ENCODE measurements around the gene ZIC3. TPM values are rescaled to one million over a fixed set of nuclear protein-coding genes. Genes with fewer than 3 reads are reported as not detected.

The ZIC3 gene
- polyA plus RNA-seq (2012; ENCODE audit: insufficient read length, low read depth) = not detected

DNA sequence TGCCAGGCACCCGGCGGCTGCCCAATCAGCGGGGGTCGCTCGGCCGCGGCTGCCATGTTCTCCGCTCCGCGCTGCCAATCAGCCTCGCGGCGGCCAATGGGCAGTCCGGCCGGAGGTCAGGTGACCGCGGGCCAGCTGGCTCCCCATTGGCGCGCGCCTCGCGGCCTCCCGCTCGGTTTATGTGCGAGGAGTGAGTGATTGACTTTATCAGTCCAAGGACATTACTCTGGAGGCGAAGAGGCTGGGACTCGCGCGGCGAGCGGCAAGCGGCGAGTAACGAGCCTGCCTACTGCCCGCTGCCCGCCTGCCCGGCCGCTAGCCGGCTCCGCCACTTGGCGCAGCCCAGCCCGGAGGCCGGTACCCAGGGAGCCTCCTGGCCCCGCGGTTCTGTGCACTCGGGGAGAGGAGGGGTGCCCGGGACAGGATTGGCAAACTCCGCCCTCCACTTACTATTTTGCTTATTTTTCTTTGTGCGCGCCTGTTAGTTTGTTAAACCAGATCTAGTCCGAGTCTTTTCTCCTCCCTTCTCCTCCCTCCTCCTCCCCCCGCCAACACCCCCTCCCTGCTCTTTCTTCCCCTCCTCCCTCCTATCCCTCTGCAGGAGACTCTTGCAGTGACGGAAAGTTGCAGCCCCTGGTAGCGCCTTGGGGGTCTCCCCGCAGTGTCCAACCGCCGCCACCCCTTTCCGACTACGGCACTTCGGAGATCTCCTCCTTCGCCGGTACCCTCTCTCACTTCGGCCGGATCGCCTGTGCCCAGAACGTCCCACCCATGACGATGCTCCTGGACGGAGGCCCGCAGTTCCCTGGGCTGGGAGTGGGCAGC, at the start of gene ZIC3:
Gene ZIC3, plus strand, starts transcription at position 207 of the 825 bp plus-strand sequence. Its CDS starts 565 bp downstream, at position 772.
- TF ChIP-seq POLR2AphosphoS5 (IDR thresholded peaks at IDR 0.05; ENCODE audit: low read depth, low read length) (no peak), FOXP2 (optimal IDR thresholded peaks at IDR 0.05; ENCODE audit: borderline replicate concordance, extremely low read depth, extremely low read length, insufficient read depth) (no peak), SIN3A (IDR thresholded peaks at IDR 0.05; ENCODE audit: borderline replicate concordance, insufficient read depth, low read length) (no peak), TAF1 (IDR thresholded peaks at IDR 0.05; ENCODE audit: borderline replicate concordance, insufficient read depth, low read length) (no peak)
- TF ChIP-seq, protein P1, sequence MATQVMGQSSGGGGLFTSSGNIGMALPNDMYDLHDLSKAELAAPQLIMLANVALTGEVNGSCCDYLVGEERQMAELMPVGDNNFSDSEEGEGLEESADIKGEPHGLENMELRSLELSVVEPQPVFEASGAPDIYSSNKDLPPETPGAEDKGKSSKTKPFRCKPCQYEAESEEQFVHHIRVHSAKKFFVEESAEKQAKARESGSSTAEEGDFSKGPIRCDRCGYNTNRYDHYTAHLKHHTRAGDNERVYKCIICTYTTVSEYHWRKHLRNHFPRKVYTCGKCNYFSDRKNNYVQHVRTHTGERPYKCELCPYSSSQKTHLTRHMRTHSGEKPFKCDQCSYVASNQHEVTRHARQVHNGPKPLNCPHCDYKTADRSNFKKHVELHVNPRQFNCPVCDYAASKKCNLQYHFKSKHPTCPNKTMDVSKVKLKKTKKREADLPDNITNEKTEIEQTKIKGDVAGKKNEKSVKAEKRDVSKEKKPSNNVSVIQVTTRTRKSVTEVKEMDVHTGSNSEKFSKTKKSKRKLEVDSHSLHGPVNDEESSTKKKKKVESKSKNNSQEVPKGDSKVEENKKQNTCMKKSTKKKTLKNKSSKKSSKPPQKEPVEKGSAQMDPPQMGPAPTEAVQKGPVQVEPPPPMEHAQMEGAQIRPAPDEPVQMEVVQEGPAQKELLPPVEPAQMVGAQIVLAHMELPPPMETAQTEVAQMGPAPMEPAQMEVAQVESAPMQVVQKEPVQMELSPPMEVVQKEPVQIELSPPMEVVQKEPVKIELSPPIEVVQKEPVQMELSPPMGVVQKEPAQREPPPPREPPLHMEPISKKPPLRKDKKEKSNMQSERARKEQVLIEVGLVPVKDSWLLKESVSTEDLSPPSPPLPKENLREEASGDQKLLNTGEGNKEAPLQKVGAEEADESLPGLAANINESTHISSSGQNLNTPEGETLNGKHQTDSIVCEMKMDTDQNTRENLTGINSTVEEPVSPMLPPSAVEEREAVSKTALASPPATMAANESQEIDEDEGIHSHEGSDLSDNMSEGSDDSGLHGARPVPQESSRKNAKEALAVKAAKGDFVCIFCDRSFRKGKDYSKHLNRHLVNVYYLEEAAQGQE (IDR thresholded peaks at IDR 0.05; ENCODE audit: insufficient read depth in 1 of 2, low read depth in 2 of 2, low read length in 2 of 2) = no peak

DNA sequence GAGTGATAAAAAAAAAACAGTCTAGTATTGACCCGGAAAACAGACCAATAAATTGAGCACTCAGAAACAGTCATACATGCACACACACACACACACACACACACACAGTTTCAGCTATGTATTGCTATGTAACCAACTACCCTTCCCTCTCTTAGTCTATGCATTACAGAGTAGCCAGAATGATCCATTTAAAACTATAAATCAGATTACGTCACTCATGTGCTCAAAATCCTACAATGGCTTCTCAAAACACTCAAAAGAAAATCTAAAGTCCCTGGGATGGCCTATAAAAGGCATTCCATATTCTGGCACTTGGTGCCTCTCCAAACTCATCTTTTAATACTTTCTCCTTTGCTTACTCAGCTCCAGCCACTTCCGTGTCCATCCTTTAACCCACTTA, 46.5 kb upstream of the ZIC3 start:
- TF ChIP-seq TAF1 (IDR thresholded peaks at IDR 0.05; ENCODE audit: borderline replicate concordance, insufficient read depth, low read length) (no peak), FOXP2 (optimal IDR thresholded peaks at IDR 0.05; ENCODE audit: borderline replicate concordance, extremely low read depth, extremely low read length, insufficient read depth) (no peak), POLR2AphosphoS5 (IDR thresholded peaks at IDR 0.05; ENCODE audit: low read depth, low read length) (no peak), SIN3A (IDR thresholded peaks at IDR 0.05; ENCODE audit: borderline replicate concordance, insufficient read depth, low read length) (no peak)
- TF ChIP-seq, protein P1 (IDR thresholded peaks at IDR 0.05; ENCODE audit: insufficient read depth in 1 of 2, low read depth in 2 of 2, low read length in 2 of 2) = no peak

DNA sequence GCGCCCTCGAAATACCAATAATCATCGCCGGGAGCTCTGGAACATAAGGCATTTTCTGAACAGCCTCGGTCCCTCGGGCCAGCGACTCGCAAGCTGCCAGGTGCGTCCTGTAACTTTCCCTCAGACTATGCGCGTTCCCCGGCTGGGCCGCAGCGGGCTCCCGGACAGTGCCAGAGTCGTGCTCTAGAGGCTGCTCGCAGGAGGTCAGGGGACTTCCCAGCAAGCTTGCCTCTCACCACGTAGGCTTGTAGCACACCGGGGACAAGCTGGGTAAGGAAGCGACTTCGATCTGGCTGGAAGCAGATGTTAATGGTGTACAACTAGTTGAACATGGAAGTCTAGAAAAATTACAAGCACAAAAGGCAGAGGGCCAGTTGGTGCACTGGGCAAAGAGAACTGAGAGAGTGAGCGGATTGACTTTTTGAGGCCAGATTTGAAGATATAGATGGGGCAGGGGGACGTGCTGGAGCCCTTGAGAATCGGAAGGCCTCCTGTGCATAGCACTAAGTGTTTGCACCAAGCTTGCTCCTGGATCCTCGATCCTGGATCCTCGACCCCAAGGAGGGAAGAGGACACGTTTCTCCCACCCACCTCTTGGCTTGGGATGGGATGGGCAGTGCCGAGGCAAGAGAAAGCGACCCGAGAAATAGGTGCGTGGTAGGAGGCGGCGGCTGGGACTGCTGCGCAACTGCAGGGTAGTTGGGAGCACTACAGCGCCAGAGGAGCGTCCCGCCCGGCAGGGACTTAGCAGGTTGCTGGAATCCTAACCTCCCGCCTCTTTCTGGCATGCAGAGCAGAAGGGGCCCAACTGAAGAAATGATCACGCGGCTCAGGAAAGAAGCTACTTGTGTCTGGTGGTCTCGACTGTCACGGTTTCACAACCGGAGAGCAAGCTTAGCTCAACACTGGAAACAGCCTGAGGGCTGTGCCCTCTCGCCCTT, 19.9 kb upstream of the ZIC3 start:
- TF ChIP-seq POLR2AphosphoS5 (IDR thresholded peaks at IDR 0.05; ENCODE audit: low read depth, low read length) (no peak), FOXP2 (optimal IDR thresholded peaks at IDR 0.05; ENCODE audit: borderline replicate concordance, extremely low read depth, extremely low read length, insufficient read depth) (no peak), TAF1 (IDR thresholded peaks at IDR 0.05; ENCODE audit: borderline replicate concordance, insufficient read depth, low read length) (no peak), SIN3A (IDR thresholded peaks at IDR 0.05; ENCODE audit: borderline replicate concordance, insufficient read depth, low read length) (no peak)
- TF ChIP-seq, protein P1 (IDR thresholded peaks at IDR 0.05; ENCODE audit: insufficient read depth in 1 of 2, low read depth in 2 of 2, low read length in 2 of 2) = no peak

DNA sequence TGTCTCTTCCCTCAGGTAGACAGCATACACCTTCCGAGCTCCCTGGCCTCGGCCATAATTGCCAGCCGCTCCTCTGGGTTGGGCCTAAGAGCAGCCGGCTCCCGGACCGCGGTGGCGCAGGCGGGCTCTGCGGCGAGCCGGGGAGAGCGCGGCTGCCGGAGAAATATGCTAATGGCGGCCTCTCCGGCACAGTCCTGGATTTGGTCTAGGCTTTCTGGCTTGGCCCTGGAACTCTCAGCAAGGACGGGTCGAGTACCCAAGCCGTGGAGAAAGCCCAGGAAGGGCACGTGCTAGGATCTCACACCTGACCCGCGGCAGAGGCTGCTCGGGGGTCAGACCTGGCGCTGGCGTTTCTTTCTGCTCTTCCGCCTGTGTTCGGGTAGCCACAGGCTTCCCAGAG, 18.6 kb upstream of the ZIC3 start:
- no peak for TF ChIP-seq TAF1 (IDR thresholded peaks at IDR 0.05; ENCODE audit: borderline replicate concordance, insufficient read depth, low read length)
- TF ChIP-seq, protein P1 (IDR thresholded peaks at IDR 0.05; ENCODE audit: insufficient read depth in 1 of 2, low read depth in 2 of 2, low read length in 2 of 2) = no peak
- TF ChIP-seq FOXP2 (optimal IDR thresholded peaks at IDR 0.05; ENCODE audit: borderline replicate concordance, extremely low read depth, extremely low read length, insufficient read depth) = no peak
- TF ChIP-seq POLR2AphosphoS5 (IDR thresholded peaks at IDR 0.05; ENCODE audit: low read depth, low read length) = no peak
- no peak for TF ChIP-seq SIN3A (IDR thresholded peaks at IDR 0.05; ENCODE audit: borderline replicate concordance, insufficient read depth, low read length)
